OCI-LY1 (cell line): ENCODE results near the gene BLMH.

Experiments used
- H2AFZ ChIP-seq: fragments of 200-600 bp; sonication (generic), shearing (Covaris generic); 2 replicates; pipeline ENCODE4 v1.6.0; 2014; ENCODE audit warnings: antibody characterized with exemption, mild to moderate bottlenecking, low read length
- H3F3A ChIP-seq: fragments of 200-600 bp; sonication (generic), shearing (Covaris generic); 2 replicates; pipeline ENCODE4 v1.6.0; 2014; ENCODE audit warnings: mild to moderate bottlenecking, antibody characterized with exemption, low read length, moderate library complexity; ENCODE audit not compliant: insufficient read depth
- H3K27ac ChIP-seq: fragments of 200-600 bp; sonication (generic); 2 replicates; pipeline ENCODE4 v1.5.1; 2014; ENCODE audit warnings: low read length, mixed run types, mild to moderate bottlenecking, low read depth; ENCODE audit not compliant: poor library complexity, severe bottlenecking
- H3K27me3 ChIP-seq: fragments of 200-600 bp; sonication (generic); 2 replicates; pipeline ENCODE4 v1.6.0; 2014; ENCODE audit warnings: antibody characterized with exemption, mild to moderate bottlenecking, low read length, moderate library complexity; ENCODE audit not compliant: insufficient read depth
- H3K36me3 ChIP-seq: fragments of 200-600 bp; sonication (generic); 2 replicates; pipeline ENCODE4 v1.6.1; 2014; ENCODE audit warnings: mild to moderate bottlenecking, antibody characterized with exemption, low read length, moderate library complexity, mixed read lengths; ENCODE audit not compliant: insufficient read depth
- H3K4me1 ChIP-seq: fragments of 200-600 bp; sonication (generic); 2 replicates; pipeline ENCODE4 v1.5.1; 2014; ENCODE audit warnings: mild to moderate bottlenecking, low read length, moderate library complexity; ENCODE audit not compliant: insufficient read depth, severe bottlenecking
- H3K4me2 ChIP-seq: fragments of 200-600 bp; sonication (generic), shearing (Covaris generic); 2 replicates; pipeline ENCODE4 v1.6.1; 2014; ENCODE audit warnings: low read length
- H3K4me3 ChIP-seq: fragments of 200-600 bp; sonication (generic); 2 replicates; pipeline ENCODE4 v1.5.1; 2014; ENCODE audit warnings: low read length, low read depth, mild to moderate bottlenecking, mixed read lengths; ENCODE audit not compliant: poor library complexity, severe bottlenecking
- H3K79me2 ChIP-seq: fragments of 200-600 bp; shearing (Covaris generic); 2 replicates; pipeline ENCODE4 v1.6.1; 2016; ENCODE audit warnings: mixed run types, low read length, mixed read lengths; ENCODE audit not compliant: insufficient read depth
- H3K9ac ChIP-seq: fragments of 200-600 bp; sonication (generic), shearing (Covaris generic); 2 replicates; pipeline ENCODE4 v1.6.1; 2014; ENCODE audit warnings: mild to moderate bottlenecking, low read length, mixed read lengths
- H3K9me2 ChIP-seq: fragments of 200-600 bp; sonication (generic), shearing (Covaris generic); 2 replicates; pipeline ENCODE4 v1.6.1; 2014; ENCODE audit warnings: low read depth, mild to moderate bottlenecking, low read length, mixed read lengths
- H3K9me3 ChIP-seq: fragments of 200-600 bp; shearing (Covaris generic); 2 replicates; pipeline ENCODE4 v1.6.1; 2014; ENCODE audit warnings: low read length, mixed read lengths
- H4K20me1 ChIP-seq: fragments of 200-600 bp; sonication (generic), shearing (Covaris generic); 2 replicates; pipeline ENCODE4 v1.6.0; 2016; ENCODE audit warnings: mild to moderate bottlenecking, low read length; ENCODE audit not compliant: insufficient read depth
- EZH2 ChIP-seq: fragments of 200-600 bp; sonication (generic), shearing (Covaris generic); IDR thresholded peaks from 2 replicates; pipeline ENCODE4 v1.8.0; 2017; ENCODE audit warnings: borderline replicate concordance, mixed run types, mild to moderate bottlenecking, antibody characterized with exemption, low read length, moderate library complexity, mixed read lengths
- TF ChIP-seq, protein P1 (sequence below): fragments of 200-600 bp; sonication (generic), shearing (Covaris generic); IDR thresholded peaks from 2 replicates; pipeline ENCODE4 v1.5.1; 2017; ENCODE audit warnings: mild to moderate bottlenecking, antibody characterized with exemption, low read length, moderate library complexity, mixed read lengths

The BLMH gene

DNA sequence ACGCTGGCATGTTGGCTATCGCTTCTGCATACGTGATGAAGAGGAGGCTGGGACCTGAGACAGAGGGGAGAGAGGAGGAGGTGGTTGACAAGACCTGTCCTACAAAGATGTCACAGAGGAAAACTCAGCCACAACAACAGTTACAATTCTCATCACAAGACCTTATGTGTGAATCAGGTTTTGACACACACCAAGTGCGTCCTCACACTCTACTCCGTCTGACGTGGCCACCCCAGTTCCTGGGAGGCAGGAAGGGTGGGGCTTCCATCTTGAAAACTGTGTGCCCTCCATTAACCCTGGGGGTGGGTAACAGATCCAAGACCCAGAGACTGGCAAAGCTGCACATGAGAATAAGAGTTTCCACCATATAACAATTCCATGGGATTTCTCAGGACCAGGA, 80.4 kb downstream of the BLMH start:
- Histone ChIP-seq H3K36me3 (no peaks in the 10 kb centered on the region), H4K20me1 (no peaks in the 10 kb centered on the region), H3K9me3 (no peaks in the 10 kb centered on the region), H2AFZ (no peak overlapping the region), H3K9ac (no peak overlapping the region), H3K9me2 (no peaks in the 10 kb centered on the region), H3K4me2 (no peak overlapping the region), H3K27me3 (no peaks in the 10 kb centered on the region; the same call in 1 of the 2 replicates), H3K4me1 (no peaks in the 10 kb centered on the region), H3K4me3 (no peak overlapping the region), H3K79me2 (no peaks in the 10 kb centered on the region), H3F3A (no peaks in the 10 kb centered on the region), H3K27ac (no peak overlapping the region)
- no peak for TF ChIP-seq EZH2
- TF ChIP-seq, protein P1, sequence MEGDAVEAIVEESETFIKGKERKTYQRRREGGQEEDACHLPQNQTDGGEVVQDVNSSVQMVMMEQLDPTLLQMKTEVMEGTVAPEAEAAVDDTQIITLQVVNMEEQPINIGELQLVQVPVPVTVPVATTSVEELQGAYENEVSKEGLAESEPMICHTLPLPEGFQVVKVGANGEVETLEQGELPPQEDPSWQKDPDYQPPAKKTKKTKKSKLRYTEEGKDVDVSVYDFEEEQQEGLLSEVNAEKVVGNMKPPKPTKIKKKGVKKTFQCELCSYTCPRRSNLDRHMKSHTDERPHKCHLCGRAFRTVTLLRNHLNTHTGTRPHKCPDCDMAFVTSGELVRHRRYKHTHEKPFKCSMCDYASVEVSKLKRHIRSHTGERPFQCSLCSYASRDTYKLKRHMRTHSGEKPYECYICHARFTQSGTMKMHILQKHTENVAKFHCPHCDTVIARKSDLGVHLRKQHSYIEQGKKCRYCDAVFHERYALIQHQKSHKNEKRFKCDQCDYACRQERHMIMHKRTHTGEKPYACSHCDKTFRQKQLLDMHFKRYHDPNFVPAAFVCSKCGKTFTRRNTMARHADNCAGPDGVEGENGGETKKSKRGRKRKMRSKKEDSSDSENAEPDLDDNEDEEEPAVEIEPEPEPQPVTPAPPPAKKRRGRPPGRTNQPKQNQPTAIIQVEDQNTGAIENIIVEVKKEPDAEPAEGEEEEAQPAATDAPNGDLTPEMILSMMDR = no peak

DNA sequence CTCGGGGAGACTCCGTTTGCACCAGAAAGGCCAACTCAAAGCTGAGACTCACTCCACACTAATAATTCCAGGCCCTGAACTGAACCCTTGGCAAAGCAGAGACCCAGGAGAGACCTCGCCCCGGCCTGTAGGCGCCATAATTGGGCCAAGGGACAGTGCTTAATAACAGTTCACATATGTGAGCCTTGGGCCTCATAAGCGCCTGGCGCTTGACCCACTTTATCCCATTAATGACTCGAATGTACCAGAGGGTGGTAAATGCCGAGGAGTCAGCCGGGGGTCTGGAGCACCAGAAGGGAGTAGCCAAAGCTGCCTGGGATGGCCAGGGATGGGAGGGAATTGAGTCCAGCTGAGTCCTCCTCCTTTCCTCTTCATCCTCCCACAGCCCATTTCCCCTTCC, 80.8 kb downstream of the BLMH start:
- no peak overlapping the region for H2AFZ ChIP-seq

DNA sequence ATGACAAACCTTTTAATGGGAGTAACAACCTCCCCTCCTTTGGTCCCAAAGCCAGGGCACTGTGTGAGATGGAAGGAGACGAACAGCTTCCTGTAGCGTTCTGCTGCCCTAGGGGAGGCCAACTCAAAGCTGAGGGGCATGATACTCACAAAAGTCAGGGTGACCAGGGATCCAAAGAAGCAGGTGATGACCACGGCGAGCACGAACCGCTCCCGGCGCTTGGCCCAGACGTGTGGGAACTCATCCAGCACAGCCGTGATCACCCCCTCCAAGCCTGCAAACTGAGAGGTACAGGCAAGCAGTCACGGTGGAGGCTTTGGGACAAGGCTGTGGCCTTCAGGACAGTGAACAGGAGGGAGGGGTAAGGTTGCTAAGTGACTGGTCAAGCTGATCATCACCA, 81.4 kb downstream of the BLMH start:
- no peaks in the 10 kb centered on the region for H3K36me3 ChIP-seq
- no peaks in the 10 kb centered on the region; the same call in 1 of the 2 replicates for H3K27me3 ChIP-seq

More for the DNA sequence above, 80.8 kb downstream of the BLMH start:
- H3K4me1 ChIP-seq = no peaks in the 10 kb centered on the region
- no peak overlapping the region for H3K4me3 ChIP-seq
- no peaks in the 10 kb centered on the region for H3F3A ChIP-seq
- no peaks in the 10 kb centered on the region for H4K20me1 ChIP-seq
- H3K9me3 ChIP-seq = no peaks in the 10 kb centered on the region
- H3K9ac ChIP-seq = no peak overlapping the region
- H3K27me3 ChIP-seq = no peaks in the 10 kb centered on the region; the same call in 1 of the 2 replicates
- H3K4me2 ChIP-seq = no peak overlapping the region
- no peak overlapping the region for H3K27ac ChIP-seq
- H3K79me2 ChIP-seq = no peaks in the 10 kb centered on the region
- H3K36me3 ChIP-seq = no peaks in the 10 kb centered on the region
- TF ChIP-seq, protein P1 = no peak
- no peak for TF ChIP-seq EZH2
- no peaks in the 10 kb centered on the region for H3K9me2 ChIP-seq

More for the DNA sequence above, 81.4 kb downstream of the BLMH start:
- Histone ChIP-seq H3K9me2 (no peaks in the 10 kb centered on the region), H4K20me1 (no peaks in the 10 kb centered on the region), H3K27ac (no peak overlapping the region), H3K79me2 (no peaks in the 10 kb centered on the region), H3K4me3 (no peak overlapping the region), H2AFZ (no peak overlapping the region), H3K9me3 (no peaks in the 10 kb centered on the region), H3K4me2 (no peak overlapping the region), H3F3A (no peaks in the 10 kb centered on the region), H3K9ac (no peak overlapping the region), H3K4me1 (no peaks in the 10 kb centered on the region)
- TF ChIP-seq, protein P1 = no peak
